Measurements from ENCODE around the gene PHOX2B. TPM values are rescaled to one million over a fixed set of nuclear protein-coding genes. Genes with fewer than 3 reads are reported as not detected.

Gene PHOX2B
- total RNA-seq, 1 donor from 2014 or later = not detected

- Mint-ChIP-seq H3K36me3 (ENCODE audit: unreplicated experiment) (no peaks in the 10 kb centered on the region), H3K27me3 (ENCODE audit: unreplicated experiment) (peaks cover 25% of the 10 kb centered on the region), H3K9me3 (ENCODE audit: unreplicated experiment) (no peaks in the 10 kb centered on the region), H3K27ac (ENCODE audit: unreplicated experiment) (no peak overlapping the region), H3K4me1 (ENCODE audit: unreplicated experiment) (no peaks in the 10 kb centered on the region), H3K4me3 (ENCODE audit: unreplicated experiment) (no peak overlapping the region)
- no peak for DNase-seq (ENCODE audit: extremely low spot score, unreplicated experiment)
- TF ChIP-seq CTCF (IDR thresholded peaks at IDR 0.05) = no peak
Measured at GRCh38 chr4:41791557-41791956, 43.0 kb upstream of the PHOX2B start.

GRCh38 chr4:41787931-41788330 lies 39.4 kb upstream of the PHOX2B start:
- Mint-ChIP-seq H3K36me3 (ENCODE audit: unreplicated experiment) (no peaks in the 10 kb centered on the region), H3K27me3 (ENCODE audit: unreplicated experiment) (peaks cover 22% of the 10 kb centered on the region), H3K9me3 (ENCODE audit: unreplicated experiment) (no peaks in the 10 kb centered on the region), H3K4me1 (ENCODE audit: unreplicated experiment) (no peaks in the 10 kb centered on the region), H3K27ac (ENCODE audit: unreplicated experiment) (no peak overlapping the region), H3K4me3 (ENCODE audit: unreplicated experiment) (no peak overlapping the region)
- DNase-seq (ENCODE audit: extremely low spot score, unreplicated experiment) = no peak
- no peak for TF ChIP-seq CTCF (IDR thresholded peaks at IDR 0.05)

- no peaks in the 10 kb centered on the region for H3K4me1 Mint-ChIP-seq (ENCODE audit: unreplicated experiment)
- H3K36me3 Mint-ChIP-seq (ENCODE audit: unreplicated experiment) = no peaks in the 10 kb centered on the region
- no peak for DNase-seq (ENCODE audit: extremely low spot score, unreplicated experiment)
- no peak overlapping the region for H3K4me3 Mint-ChIP-seq (ENCODE audit: unreplicated experiment)
- H3K27me3 Mint-ChIP-seq (ENCODE audit: unreplicated experiment) = peaks cover 26% of the 10 kb centered on the region
- no peak for TF ChIP-seq CTCF (IDR thresholded peaks at IDR 0.05)
- no peaks in the 10 kb centered on the region for H3K9me3 Mint-ChIP-seq (ENCODE audit: unreplicated experiment)
- no peak overlapping the region for H3K27ac Mint-ChIP-seq (ENCODE audit: unreplicated experiment)
Measured at GRCh38 chr4:41785665-41786064, 37.1 kb upstream of the PHOX2B start.

DNA sequence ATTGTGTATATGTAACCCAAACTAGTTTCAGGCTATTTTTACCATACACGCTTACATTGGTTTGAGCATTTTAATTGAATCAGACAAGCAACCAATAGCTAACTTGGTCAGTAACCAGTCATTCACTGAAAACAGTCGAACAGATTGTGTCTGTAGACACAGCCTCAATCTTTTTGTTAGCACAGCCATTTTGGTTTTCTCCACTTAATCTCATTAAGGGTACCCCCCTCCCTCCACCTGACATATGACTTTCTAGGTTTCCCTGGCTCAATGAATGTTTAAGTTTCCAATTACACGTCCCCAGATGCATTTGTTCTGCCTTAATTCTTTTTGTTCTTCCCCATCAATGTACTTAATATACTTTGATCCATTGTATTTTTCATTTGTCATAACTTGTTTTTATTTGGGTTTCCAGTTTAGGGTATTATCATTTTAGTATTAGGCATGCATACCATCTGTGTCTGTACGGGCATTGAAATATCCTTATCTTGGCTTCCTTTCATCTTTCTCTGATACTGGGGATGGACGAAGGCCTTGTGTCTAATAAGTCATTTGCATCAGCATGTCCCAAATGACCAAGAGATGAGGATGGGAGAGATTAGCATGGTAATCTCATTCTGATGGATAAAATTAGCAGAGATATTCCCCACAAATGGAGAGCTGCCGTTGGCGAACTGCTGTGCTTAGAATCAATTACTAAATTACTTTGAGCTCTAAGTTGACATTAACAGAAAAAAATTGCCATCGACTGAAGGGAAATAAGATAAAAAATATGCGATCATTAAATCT lies 35.9 kb upstream of the PHOX2B start:
- Mint-ChIP-seq H3K36me3 (ENCODE audit: unreplicated experiment) (no peaks in the 10 kb centered on the region), H3K27ac (ENCODE audit: unreplicated experiment) (no peak overlapping the region), H3K4me1 (ENCODE audit: unreplicated experiment) (no peaks in the 10 kb centered on the region), H3K9me3 (ENCODE audit: unreplicated experiment) (no peaks in the 10 kb centered on the region), H3K27me3 (ENCODE audit: unreplicated experiment) (peaks cover 26% of the 10 kb centered on the region), H3K4me3 (ENCODE audit: unreplicated experiment) (no peak overlapping the region)
- no peak for TF ChIP-seq CTCF (IDR thresholded peaks at IDR 0.05)
- DNase-seq (ENCODE audit: extremely low spot score, unreplicated experiment) = no peak

- H3K27me3 Mint-ChIP-seq (ENCODE audit: unreplicated experiment) = peaks cover 10% of the 10 kb centered on the region
- H3K4me1 Mint-ChIP-seq (ENCODE audit: unreplicated experiment) = no peaks in the 10 kb centered on the region
- no peak for TF ChIP-seq CTCF (IDR thresholded peaks at IDR 0.05)
- DNase-seq (ENCODE audit: extremely low spot score, unreplicated experiment) = no peak
- no peaks in the 10 kb centered on the region for H3K36me3 Mint-ChIP-seq (ENCODE audit: unreplicated experiment)
- H3K4me3 Mint-ChIP-seq (ENCODE audit: unreplicated experiment) = no peak overlapping the region
- H3K27ac Mint-ChIP-seq (ENCODE audit: unreplicated experiment) = no peak overlapping the region
- no peaks in the 10 kb centered on the region for H3K9me3 Mint-ChIP-seq (ENCODE audit: unreplicated experiment)
Measured at GRCh38 chr4:41776466-41776865, 27.9 kb upstream of the PHOX2B start.
